HL-60 (cell line): ENCODE data around the gene CNTNAP2.

Experiments used
- GABPA ChIP-seq: IDR thresholded peaks from 2 replicates; pipeline ENCODE4 v1.6.1; 2012; ENCODE audit warnings: low read depth
- POLR2AphosphoS5 ChIP-seq: IDR thresholded peaks from 2 replicates; pipeline ENCODE4 v1.6.1; 2012; ENCODE audit warnings: low read depth
- SPI1 ChIP-seq: IDR thresholded peaks from 2 replicates; pipeline ENCODE4 v1.6.1; 2012; ENCODE audit warnings: low read depth, mild to moderate bottlenecking, borderline replicate concordance
- TF ChIP-seq, protein P1 (sequence below): IDR thresholded peaks from one replicate; pipeline ENCODE4 v1.5.1; 2011; ENCODE audit warnings: low read length, control low read depth, inconsistent platforms; ENCODE audit not compliant: insufficient read depth
- TF ChIP-seq, protein P2 (sequence below): IDR thresholded peaks from 2 replicates; pipeline ENCODE4 v1.6.1; 2012; ENCODE audit warnings: low read depth; ENCODE audit not compliant: insufficient replicate concordance

DNA sequence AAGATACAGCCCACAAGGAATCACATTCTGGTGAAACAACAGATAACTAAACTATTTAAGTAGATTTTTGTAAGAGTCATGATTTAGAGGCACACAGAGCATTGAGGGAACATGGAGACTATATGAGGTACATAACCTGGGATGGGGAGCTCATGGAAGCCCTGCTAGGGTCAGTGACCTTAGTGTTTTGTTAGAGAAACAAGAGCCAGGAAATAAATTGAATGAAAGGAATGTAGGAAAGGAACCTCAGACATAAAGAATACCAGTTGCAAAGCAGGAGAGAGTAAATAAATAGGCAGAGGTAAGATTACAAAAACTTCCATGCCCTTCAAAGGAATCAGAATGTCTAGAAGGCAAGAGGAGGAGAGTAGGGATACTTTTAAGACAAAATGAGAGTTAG, 1076.9 kb downstream of the CNTNAP2 start:
- TF ChIP-seq, protein P1, sequence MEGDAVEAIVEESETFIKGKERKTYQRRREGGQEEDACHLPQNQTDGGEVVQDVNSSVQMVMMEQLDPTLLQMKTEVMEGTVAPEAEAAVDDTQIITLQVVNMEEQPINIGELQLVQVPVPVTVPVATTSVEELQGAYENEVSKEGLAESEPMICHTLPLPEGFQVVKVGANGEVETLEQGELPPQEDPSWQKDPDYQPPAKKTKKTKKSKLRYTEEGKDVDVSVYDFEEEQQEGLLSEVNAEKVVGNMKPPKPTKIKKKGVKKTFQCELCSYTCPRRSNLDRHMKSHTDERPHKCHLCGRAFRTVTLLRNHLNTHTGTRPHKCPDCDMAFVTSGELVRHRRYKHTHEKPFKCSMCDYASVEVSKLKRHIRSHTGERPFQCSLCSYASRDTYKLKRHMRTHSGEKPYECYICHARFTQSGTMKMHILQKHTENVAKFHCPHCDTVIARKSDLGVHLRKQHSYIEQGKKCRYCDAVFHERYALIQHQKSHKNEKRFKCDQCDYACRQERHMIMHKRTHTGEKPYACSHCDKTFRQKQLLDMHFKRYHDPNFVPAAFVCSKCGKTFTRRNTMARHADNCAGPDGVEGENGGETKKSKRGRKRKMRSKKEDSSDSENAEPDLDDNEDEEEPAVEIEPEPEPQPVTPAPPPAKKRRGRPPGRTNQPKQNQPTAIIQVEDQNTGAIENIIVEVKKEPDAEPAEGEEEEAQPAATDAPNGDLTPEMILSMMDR, result no peak
- TF ChIP-seq SPI1 (no peak), POLR2AphosphoS5 (no peak), GABPA (no peak)
- TF ChIP-seq, protein P2, sequence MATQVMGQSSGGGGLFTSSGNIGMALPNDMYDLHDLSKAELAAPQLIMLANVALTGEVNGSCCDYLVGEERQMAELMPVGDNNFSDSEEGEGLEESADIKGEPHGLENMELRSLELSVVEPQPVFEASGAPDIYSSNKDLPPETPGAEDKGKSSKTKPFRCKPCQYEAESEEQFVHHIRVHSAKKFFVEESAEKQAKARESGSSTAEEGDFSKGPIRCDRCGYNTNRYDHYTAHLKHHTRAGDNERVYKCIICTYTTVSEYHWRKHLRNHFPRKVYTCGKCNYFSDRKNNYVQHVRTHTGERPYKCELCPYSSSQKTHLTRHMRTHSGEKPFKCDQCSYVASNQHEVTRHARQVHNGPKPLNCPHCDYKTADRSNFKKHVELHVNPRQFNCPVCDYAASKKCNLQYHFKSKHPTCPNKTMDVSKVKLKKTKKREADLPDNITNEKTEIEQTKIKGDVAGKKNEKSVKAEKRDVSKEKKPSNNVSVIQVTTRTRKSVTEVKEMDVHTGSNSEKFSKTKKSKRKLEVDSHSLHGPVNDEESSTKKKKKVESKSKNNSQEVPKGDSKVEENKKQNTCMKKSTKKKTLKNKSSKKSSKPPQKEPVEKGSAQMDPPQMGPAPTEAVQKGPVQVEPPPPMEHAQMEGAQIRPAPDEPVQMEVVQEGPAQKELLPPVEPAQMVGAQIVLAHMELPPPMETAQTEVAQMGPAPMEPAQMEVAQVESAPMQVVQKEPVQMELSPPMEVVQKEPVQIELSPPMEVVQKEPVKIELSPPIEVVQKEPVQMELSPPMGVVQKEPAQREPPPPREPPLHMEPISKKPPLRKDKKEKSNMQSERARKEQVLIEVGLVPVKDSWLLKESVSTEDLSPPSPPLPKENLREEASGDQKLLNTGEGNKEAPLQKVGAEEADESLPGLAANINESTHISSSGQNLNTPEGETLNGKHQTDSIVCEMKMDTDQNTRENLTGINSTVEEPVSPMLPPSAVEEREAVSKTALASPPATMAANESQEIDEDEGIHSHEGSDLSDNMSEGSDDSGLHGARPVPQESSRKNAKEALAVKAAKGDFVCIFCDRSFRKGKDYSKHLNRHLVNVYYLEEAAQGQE, result no peak
